Measurements from ENCODE around the gene KATNA1. TPM values are rescaled to one million over a fixed set of nuclear protein-coding genes. Genes with fewer than 3 reads are reported as not detected.

Gene KATNA1
- total and polyA plus RNA-seq, 2 experiments from 2014 or later, result 19.1 to 21.4 TPM

- TF ChIP-seq ETS1 (IDR thresholded peaks at IDR 0.05) (no peak), REST (IDR thresholded peaks at IDR 0.05; ENCODE audit: unreplicated experiment) (no peak)
Measured at GRCh38 chr6:149657441-149657840, 8.9 kb upstream of the KATNA1 start (continued).

- H3K9me2 ChIP-seq (ENCODE audit: insufficient read depth), result no peaks in the 10 kb centered on the region
- ATAC-seq (no peak), DNase-seq (ENCODE audit: low spot score) (no peak)
- H3K4me3 ChIP-seq, result no peak overlapping the region
- H3K27me3 Mint-ChIP-seq (ENCODE audit: insufficient read depth, low read depth, poor library complexity), result peaks cover 13% of the 10 kb centered on the region
- H3F3A ChIP-seq (replicated peaks; ENCODE audit: low read depth), result peaks cover 12% of the 10 kb centered on the region; the same call in 1 of the 2 replicates
- TF ChIP-seq NANOG (IDR thresholded peaks at IDR 0.05; ENCODE audit: borderline replicate concordance), result no peak
- no peak for TF ChIP-seq ETS1 (IDR thresholded peaks at IDR 0.05)
- TF ChIP-seq JUNB (IDR thresholded peaks at IDR 0.05; ENCODE audit: unreplicated experiment), result no peak
- TF ChIP-seq POLR2AphosphoS5 (IDR thresholded peaks at IDR 0.05; ENCODE audit: low read depth), result no peak
- no peak for TF ChIP-seq ZNF331 (CRISPR knock-in tag; IDR thresholded peaks at IDR 0.05; ENCODE audit: low read depth)
- TF ChIP-seq EZH2phosphoT487 (IDR thresholded peaks at IDR 0.05; ENCODE audit: unreplicated experiment), result no peak
- no peak for TF ChIP-seq CTCF (conservative IDR thresholded peaks at IDR 0.05; ENCODE audit: low read depth in 2 of 2)
- no peak overlapping the region for H3K27ac Mint-ChIP-seq
- no peaks in the 10 kb centered on the region; the same call in 1 of the 2 replicates for H4K20me1 ChIP-seq (replicated peaks; ENCODE audit: insufficient read depth)
- H3K4me1 ChIP-seq (ENCODE audit: insufficient read depth), result peaks cover 7% of the 10 kb centered on the region; the same call in 1 of the 2 replicates
- H3K4me1 Mint-ChIP-seq, result peaks cover 4% of the 10 kb centered on the region; the same call in 1 of the 3 replicates
- no peak overlapping the region for H3K27ac ChIP-seq (ENCODE audit: low read depth)
- H3K4me2 ChIP-seq, result no peak overlapping the region
- no peaks in the 10 kb centered on the region for H3K27me3 ChIP-seq (ENCODE audit: insufficient read depth)
- H2AFZ ChIP-seq, result no peak overlapping the region
- no peaks in the 10 kb centered on the region for H3K36me3 ChIP-seq (ENCODE audit: insufficient read depth)
- H3K9me3 Mint-ChIP-seq, result no peaks in the 10 kb centered on the region
- no peaks in the 10 kb centered on the region for H3K36me3 Mint-ChIP-seq (ENCODE audit: low read depth)
- H3K4me3 Mint-ChIP-seq, result no peak overlapping the region
- H3K79me2 ChIP-seq (replicated peaks; ENCODE audit: insufficient read depth), result peaks cover 10% of the 10 kb centered on the region
Measured at GRCh38 chr6:149651056-149651455, 2.5 kb upstream of the KATNA1 start.
